ENCODE measurements around the gene POLR2A.

Gene POLR2A

DNA sequence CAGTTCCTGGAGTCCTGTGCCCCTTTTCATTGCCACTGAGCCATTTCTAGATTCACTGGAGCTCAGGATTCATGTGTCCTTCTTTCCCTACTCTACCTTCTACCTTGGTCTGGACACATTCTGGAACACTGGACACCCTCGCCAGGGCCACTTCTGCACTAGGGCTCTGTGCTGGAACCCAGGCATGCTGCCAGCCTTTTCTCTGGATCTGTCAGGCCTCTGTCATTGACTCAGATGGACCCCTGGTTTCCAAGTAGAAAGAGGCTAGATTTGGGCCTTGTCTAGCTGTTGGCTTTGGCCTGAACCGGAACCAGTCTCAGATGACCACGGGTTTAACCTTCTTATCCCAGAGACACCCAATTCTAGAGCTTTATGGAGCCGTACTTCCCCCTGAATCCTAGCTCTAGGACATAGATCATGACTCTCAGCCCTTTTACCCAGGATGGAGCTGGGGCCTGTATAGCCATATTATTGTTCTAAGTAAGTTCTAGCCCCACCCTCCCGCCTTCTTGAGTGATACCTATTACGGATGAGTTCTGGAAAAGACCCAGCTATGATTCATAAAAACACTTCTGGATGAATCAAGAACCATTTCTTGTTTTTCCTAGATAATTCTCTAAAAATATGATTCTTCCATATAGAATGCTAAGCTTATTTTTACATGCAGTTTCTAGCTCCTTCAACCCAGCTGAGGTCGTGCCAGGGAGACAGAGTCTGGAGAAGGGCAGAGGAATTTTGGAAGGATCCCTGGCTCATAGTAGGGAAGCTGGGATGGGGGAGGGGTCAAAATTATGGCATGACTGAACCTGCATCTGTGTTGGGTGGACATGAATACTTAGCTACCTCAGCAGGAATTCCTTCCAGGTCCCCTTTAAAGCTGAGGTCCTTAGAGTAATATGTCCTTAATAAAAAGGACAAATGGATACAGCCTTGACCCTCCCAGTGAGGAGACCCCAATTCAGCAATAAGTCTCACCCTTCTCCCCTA, 40.4 kb upstream of the POLR2A start:
- no peak overlapping the region for H3K4me3 ChIP-seq (ENCODE audit: low read length)
- TF ChIP-seq, protein P1, sequence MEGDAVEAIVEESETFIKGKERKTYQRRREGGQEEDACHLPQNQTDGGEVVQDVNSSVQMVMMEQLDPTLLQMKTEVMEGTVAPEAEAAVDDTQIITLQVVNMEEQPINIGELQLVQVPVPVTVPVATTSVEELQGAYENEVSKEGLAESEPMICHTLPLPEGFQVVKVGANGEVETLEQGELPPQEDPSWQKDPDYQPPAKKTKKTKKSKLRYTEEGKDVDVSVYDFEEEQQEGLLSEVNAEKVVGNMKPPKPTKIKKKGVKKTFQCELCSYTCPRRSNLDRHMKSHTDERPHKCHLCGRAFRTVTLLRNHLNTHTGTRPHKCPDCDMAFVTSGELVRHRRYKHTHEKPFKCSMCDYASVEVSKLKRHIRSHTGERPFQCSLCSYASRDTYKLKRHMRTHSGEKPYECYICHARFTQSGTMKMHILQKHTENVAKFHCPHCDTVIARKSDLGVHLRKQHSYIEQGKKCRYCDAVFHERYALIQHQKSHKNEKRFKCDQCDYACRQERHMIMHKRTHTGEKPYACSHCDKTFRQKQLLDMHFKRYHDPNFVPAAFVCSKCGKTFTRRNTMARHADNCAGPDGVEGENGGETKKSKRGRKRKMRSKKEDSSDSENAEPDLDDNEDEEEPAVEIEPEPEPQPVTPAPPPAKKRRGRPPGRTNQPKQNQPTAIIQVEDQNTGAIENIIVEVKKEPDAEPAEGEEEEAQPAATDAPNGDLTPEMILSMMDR (conservative IDR thresholded peaks at IDR 0.05; ENCODE audit: low read depth, low read length) = no peak
- DNase-seq (ENCODE audit: low read depth) = no peak

DNA sequence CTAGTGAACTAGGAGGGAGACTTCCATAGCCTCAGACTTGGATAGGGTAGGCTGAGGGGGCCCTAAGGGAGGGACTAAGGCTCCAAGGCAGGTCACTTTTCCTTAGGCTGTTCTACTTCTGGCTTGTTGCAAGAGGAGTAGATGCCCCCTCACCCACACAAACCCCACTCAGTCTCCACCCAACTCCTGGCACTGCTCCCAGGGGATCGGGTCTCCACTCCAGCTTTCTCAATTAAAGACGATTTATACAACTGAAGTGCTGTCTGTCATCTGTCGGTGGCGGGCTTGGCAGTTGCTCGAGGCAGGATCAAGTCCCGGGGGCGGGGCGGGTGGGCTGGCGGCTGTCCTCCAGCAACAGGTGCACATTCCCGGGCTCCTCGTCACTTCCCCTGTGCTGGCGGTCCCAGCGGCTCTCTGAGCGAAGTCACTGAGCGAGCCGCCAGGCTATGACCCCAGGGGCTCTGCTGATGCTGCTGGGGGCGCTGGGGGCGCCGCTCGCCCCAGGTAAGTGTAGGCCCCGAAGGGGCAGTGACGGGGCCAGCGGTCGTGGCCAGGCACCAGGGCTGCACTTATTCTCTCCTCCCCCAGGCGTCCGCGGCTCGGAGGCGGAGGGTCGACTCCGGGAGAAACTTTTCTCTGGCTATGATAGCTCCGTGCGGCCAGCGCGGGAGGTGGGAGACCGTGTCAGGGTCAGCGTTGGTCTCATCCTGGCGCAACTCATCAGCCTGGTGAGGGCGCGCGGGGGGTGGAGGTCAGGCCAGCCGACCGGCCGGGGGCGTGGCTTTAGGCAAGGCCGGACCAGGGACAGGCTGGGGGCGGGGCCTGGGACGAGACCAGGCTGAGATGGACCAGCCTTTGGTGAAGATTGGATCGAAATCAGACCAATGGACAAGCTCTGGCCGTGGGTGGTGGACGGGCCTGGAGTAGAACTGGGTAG, 39.2 kb upstream of the POLR2A start, which contains the start of gene CHRNB1:
TSS of gene CHRNB1 (plus strand) at position 380 of the 937 bp plus-strand sequence. CDS start at position 447, 67 bp downstream.
- peak within 1 kb of the TSS; percentile 57 for H3K4me3 ChIP-seq (ENCODE audit: low read length)
- TF ChIP-seq, protein P1 (conservative IDR thresholded peaks at IDR 0.05; ENCODE audit: low read depth, low read length) = peak; percentile 4
- no peak for DNase-seq (ENCODE audit: low read depth)

DNA sequence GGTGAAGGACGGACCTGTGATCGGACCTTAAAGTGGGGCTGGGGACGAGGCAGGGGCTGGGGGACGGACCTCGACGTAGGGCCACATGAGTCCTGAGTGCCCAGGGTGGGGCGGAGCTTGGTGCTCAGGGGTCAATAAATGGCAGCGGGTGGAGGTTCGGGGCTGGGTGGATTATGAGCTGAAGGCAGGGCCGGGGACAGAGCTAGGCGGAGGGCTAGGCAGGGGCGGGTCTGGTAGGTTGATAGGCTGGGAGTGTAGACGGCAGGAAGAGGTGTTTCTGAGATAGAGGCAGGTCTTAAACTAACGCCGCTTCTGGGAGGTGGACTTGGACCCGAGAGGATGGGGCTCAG, 38.6 kb upstream of the POLR2A start:
- DNase-seq (ENCODE audit: low read depth) = no peak
- peak overlapping the region; percentile 57 for H3K4me3 ChIP-seq (ENCODE audit: low read length)
- TF ChIP-seq, protein P1 (conservative IDR thresholded peaks at IDR 0.05; ENCODE audit: low read depth, low read length) = no peak

DNA sequence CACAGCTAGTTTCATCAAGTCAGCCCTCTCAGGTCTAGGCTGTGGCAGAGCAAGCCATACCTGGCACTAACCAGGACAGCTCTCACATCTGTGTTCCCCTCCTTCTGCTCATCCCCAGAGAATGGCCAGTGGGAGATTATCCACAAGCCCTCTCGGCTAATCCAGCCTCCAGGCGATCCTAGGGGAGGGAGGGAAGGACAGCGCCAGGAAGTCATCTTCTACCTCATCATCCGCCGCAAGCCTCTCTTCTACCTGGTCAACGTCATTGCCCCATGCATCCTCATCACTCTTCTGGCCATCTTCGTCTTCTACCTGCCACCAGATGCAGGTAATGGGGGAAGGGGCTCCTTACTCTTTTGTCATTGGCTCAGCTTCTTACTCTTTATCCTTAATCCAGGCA, 35.7 kb upstream of the POLR2A start:
- H3K4me3 ChIP-seq (ENCODE audit: low read length) = no peak overlapping the region
- DNase-seq (ENCODE audit: low read depth) = no peak
- TF ChIP-seq, protein P1 (conservative IDR thresholded peaks at IDR 0.05; ENCODE audit: low read depth, low read length) = no peak

DNA sequence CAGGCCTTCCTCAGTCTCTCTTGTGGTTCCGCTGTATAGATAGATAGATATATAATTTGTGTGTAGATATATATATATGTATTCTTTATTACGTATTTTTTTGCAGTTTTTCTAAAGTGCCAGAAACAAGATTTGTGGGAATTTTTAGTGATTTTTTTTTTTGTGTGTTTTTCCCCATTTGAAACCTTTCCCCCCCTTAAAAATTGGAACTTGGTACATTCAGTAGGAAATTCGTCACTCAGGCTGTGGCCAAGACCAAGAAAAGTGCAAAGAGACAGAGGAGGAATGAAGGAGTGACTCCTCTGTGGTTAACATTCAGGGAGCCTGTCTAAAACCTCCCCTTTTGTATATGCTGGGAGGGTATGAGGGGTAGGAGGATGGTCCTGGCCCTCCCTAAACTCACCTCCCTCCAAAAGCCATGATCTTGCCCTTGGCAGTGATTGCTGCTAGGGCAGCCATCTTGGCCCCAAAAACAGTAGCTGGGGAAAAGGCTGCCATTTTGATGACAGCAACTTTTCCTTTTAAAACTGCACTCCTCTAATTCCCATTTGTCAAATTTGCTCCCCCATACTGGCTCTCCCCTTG, 24.1 kb upstream of the POLR2A start:
- DNase-seq (ENCODE audit: low read depth) = no peak
- TF ChIP-seq, protein P1 (conservative IDR thresholded peaks at IDR 0.05; ENCODE audit: low read depth, low read length) = no peak
- H3K4me3 ChIP-seq (ENCODE audit: low read length) = no peak overlapping the region

DNA sequence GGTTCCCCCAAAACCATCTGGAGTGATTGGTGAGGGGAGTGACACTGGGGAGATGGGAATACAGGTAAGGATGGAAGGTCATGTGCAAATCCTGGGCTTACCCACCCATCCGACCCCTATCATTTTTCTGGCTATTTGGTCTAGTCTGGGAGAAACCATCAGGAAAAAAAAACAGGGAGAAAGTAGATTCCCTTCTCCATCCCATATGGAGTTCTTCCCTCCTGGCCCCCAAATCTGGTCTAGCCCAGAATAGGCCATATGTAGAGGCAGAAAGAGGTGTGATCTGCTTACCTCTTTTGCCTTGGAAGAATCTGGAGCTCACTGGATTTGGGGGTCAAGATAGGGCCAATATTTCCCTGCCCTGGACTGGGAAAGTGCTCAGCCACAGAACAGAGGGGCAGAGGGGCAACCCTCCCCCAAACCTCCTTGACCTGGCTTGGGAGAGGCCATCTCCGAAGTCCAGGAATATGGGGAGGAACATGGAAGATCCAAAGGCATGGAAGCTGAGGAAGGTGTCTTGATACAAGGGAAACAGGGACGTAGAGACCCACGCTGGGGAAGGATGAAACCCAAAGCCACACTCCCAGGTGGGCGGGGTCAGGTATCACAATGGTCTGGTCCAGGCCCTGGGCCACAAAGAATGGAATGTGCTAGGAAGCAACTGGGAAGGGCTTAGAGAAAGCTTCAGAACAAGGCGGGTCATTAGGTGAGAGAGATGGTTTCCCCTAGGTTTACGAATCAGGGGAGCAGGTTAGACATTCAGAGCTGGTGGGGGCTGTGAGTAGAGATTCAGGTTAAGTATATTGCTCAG, 23.1 kb upstream of the POLR2A start:
- no peak for DNase-seq (ENCODE audit: low read depth)
- TF ChIP-seq, protein P1 (conservative IDR thresholded peaks at IDR 0.05; ENCODE audit: low read depth, low read length) = no peak
- no peak overlapping the region for H3K4me3 ChIP-seq (ENCODE audit: low read length)
